CD4-positive, CD25-positive, alpha-beta regulatory T cell (primary cell): ENCODE results near the gene ZMYND19. TPM values are rescaled to one million over a fixed set of nuclear protein-coding genes. Genes with fewer than 3 reads are reported as not detected.
"Not testable (repeated sequence)": the region's sequence is repeated elsewhere in the genome, so short reads cannot be mapped to it uniquely, and the experiment has no call there.

Source experiments
- ATAC-seq, 2 donors: fragments of 150-1000 bp; cut with Tn5 transposase; one replicate each; pipeline ENCODE4 v1.10.0; 2021; ENCODE audit warnings: low read depth in 2 of 2, moderate number of reproducible peaks in 2 of 2, moderate library complexity in 1 of 2
- DNase-seq, 3 donors: peaks; one replicate each; pipeline versions ENCODE4 v3.0.0 to v3.0.0-alpha.2; 2012 to 2022; ENCODE audit warnings: mixed read lengths in 1 of 3
- H3K27ac ChIP-seq: one replicate; pipeline ENCODE4 v1.7.0; 2013; ENCODE audit warnings: mild to moderate bottlenecking, low read length; ENCODE audit not compliant: insufficient read depth, poor library complexity, severe bottlenecking
- H3K27me3 ChIP-seq: one replicate; pipeline ENCODE4 v1.7.0; 2013; ENCODE audit warnings: low read length; ENCODE audit not compliant: control insufficient read depth, insufficient read depth
- H3K36me3 ChIP-seq: one replicate; pipeline ENCODE4 v1.7.0; 2013; ENCODE audit warnings: mild to moderate bottlenecking, low read length, moderate library complexity; ENCODE audit not compliant: control insufficient read depth, insufficient read depth
- H3K4me1 ChIP-seq: 2 replicates; pipeline ENCODE4 v1.7.0; 2013; ENCODE audit warnings: mild to moderate bottlenecking, low read length; ENCODE audit not compliant: insufficient read depth, control insufficient read depth, poor library complexity, severe bottlenecking
- H3K4me3 ChIP-seq: one replicate; pipeline ENCODE4 v1.7.0; 2013; ENCODE audit warnings: low read depth, mild to moderate bottlenecking, low read length, moderate library complexity
- H3K9me3 ChIP-seq, 2 experiments: 1 replicate in 1 of 2; 2 replicates in 1 of 2; pipeline ENCODE4 v1.7.0; 2013; ENCODE audit warnings: low read length in 2 of 2, mild to moderate bottlenecking in 1 of 2, moderate library complexity in 1 of 2; ENCODE audit not compliant: control insufficient read depth in 2 of 2
- H3K27ac Mint-ChIP-seq, 3 donors: one replicate each; pipeline ENCODE4 v1.8.0; 2020 to 2022; ENCODE audit warnings: mild to moderate bottlenecking in 3 of 3, mixed read lengths in 3 of 3, moderate library complexity in 2 of 3
- H3K27me3 Mint-ChIP-seq: one replicate; pipeline ENCODE4 v1.8.0; 2022; ENCODE audit warnings: mild to moderate bottlenecking, mixed read lengths
- H3K36me3 Mint-ChIP-seq: one replicate; pipeline ENCODE4 v1.8.0; 2020; ENCODE audit warnings: mixed read lengths
- H3K4me1 Mint-ChIP-seq, 4 donors: one replicate each; pipeline ENCODE4 v1.8.0; 2020 to 2022; ENCODE audit warnings: mixed read lengths in 4 of 4, mild to moderate bottlenecking in 1 of 4
- H3K4me3 Mint-ChIP-seq, 4 donors: one replicate each; pipeline ENCODE4 v1.8.0; 2020 to 2022; ENCODE audit warnings: mild to moderate bottlenecking in 4 of 4, mixed read lengths in 4 of 4, moderate library complexity in 3 of 4
- H3K9me3 Mint-ChIP-seq, 7 donors: one replicate each; pipeline ENCODE4 v1.8.0; 2020 to 2022; ENCODE audit warnings: mixed read lengths in 7 of 7, mild to moderate bottlenecking in 3 of 7, moderate library complexity in 2 of 7
- polyA plus RNA-seq, 4 donors: library from polyadenylated mRNA; unstranded; fragments of 300-500 nt; fragmentation: Illumina TruSeq; gene quantifications; one replicate each; pipeline ENCODE4 v1.2.3, GENCODE V29; 2021
- total RNA-seq: library from RNA; stranded (reverse); gene quantifications from one replicate; pipeline ENCODE4 v1.2.3, GENCODE V29; 2022

The ZMYND19 gene
- total and polyA plus RNA-seq, 5 donors from 2014 or later = 4.4 to 20.4 (median 5.8) TPM

- ATAC-seq (no peak), DNase-seq (no peak)
- peak overlapping the region in 1 of 3 donors; percentile 76 for H3K27ac Mint-ChIP-seq
- peaks cover 20% of the 10 kb centered on the region for H3K36me3 Mint-ChIP-seq
- no peak overlapping the region for H3K4me3 ChIP-seq
- H3K4me1 ChIP-seq = no peaks in the 10 kb centered on the region
- no peaks in the 10 kb centered on the region for H3K27me3 Mint-ChIP-seq
- no peaks in the 10 kb centered on the region for H3K9me3 ChIP-seq
- peaks cover 0 to 7% (median 3%) of the 10 kb centered on the region in 4 donors for H3K4me1 Mint-ChIP-seq
- peaks cover 25% of the 10 kb centered on the region for H3K36me3 ChIP-seq
- H3K9me3 Mint-ChIP-seq = no peaks in the 10 kb centered on the region
- H3K27ac ChIP-seq = no peak overlapping the region
- H3K27me3 ChIP-seq = no peaks in the 10 kb centered on the region
- H3K4me3 Mint-ChIP-seq = no peak overlapping the region
Observed at GRCh38 chr9:137564134-137564533, 26.2 kb downstream of the ZMYND19 start.

- no peaks in the 10 kb centered on the region for H3K27me3 ChIP-seq
- ATAC-seq (no peak), DNase-seq (no peak)
- peak overlapping the region in 1 of 3 donors; percentile 52 for H3K27ac Mint-ChIP-seq
- no peaks in the 10 kb centered on the region for H3K4me1 ChIP-seq
- no peak overlapping the region for H3K27ac ChIP-seq
- H3K36me3 ChIP-seq = peaks cover 32% of the 10 kb centered on the region
- peaks cover 23% of the 10 kb centered on the region for H3K36me3 Mint-ChIP-seq
- no peaks in the 10 kb centered on the region for H3K27me3 Mint-ChIP-seq
- no peaks in the 10 kb centered on the region for H3K9me3 ChIP-seq
- H3K4me3 Mint-ChIP-seq = no peak overlapping the region
- H3K4me3 ChIP-seq = no peak overlapping the region
- H3K4me1 Mint-ChIP-seq = peaks cover 0 to 7% (median 3%) of the 10 kb centered on the region in 4 donors
- H3K9me3 Mint-ChIP-seq = no peaks in the 10 kb centered on the region
Observed at GRCh38 chr9:137558127-137558526, 32.2 kb downstream of the ZMYND19 start.

GRCh38 chr9:137556069-137556838, 34.1 kb downstream of the ZMYND19 start:
- no peak for ATAC-seq
- H3K4me3 ChIP-seq = no peak overlapping the region
- Mint-ChIP-seq H3K4me3 (no peak overlapping the region), H3K27ac (no peak overlapping the region), H3K27me3 (no peaks in the 10 kb centered on the region), H3K4me1 (peaks cover 0 to 11% (median 5%) of the 10 kb centered on the region in 4 donors), H3K36me3 (peaks cover 17% of the 10 kb centered on the region), H3K9me3 (peaks cover 0 to 2% (median 0%) of the 10 kb centered on the region in 7 donors)
- no peaks in the 10 kb centered on the region for H3K27me3 ChIP-seq
- DNase-seq = no peak
- no peaks in the 10 kb centered on the region for H3K9me3 ChIP-seq
- no peak overlapping the region for H3K27ac ChIP-seq
- peaks cover 5% of the 10 kb centered on the region for H3K4me1 ChIP-seq
- peaks cover 32% of the 10 kb centered on the region for H3K36me3 ChIP-seq

- Histone ChIP-seq H3K27ac (no peak overlapping the region), H3K4me3 (no peak overlapping the region), H3K36me3 (peaks cover 31% of the 10 kb centered on the region), H3K27me3 (no peaks in the 10 kb centered on the region), H3K4me1 (peaks cover 9% of the 10 kb centered on the region), H3K9me3 (no peaks in the 10 kb centered on the region)
- DNase-seq (no peak), ATAC-seq (no peak)
- H3K36me3 Mint-ChIP-seq = peaks cover 17% of the 10 kb centered on the region
- H3K4me3 Mint-ChIP-seq = peak overlapping the region in 1 of 4 donors; percentile 75
- H3K27me3 Mint-ChIP-seq = no peaks in the 10 kb centered on the region
- no peak overlapping the region for H3K27ac Mint-ChIP-seq
- peaks cover 0 to 2% (median 0%) of the 10 kb centered on the region in 7 donors for H3K9me3 Mint-ChIP-seq
- H3K4me1 Mint-ChIP-seq = peaks cover 0 to 11% (median 6%) of the 10 kb centered on the region in 4 donors
Observed at GRCh38 chr9:137555179-137555578, 35.1 kb downstream of the ZMYND19 start.

GRCh38 chr9:137554349-137554748, 36.0 kb downstream of the ZMYND19 start:
- Mint-ChIP-seq H3K4me1 (peaks cover 0 to 18% (median 9%) of the 10 kb centered on the region in 4 donors), H3K27ac (no peak overlapping the region), H3K27me3 (no peaks in the 10 kb centered on the region), H3K36me3 (peaks cover 12% of the 10 kb centered on the region), H3K4me3 (peak overlapping the region in 3 of 4 donors; percentile 39 to 75 (median 61)), H3K9me3 (peaks cover 0 to 2% (median 0%) of the 10 kb centered on the region in 7 donors)
- DNase-seq (no peak), ATAC-seq (no peak)
- H3K27me3 ChIP-seq = no peaks in the 10 kb centered on the region
- no peaks in the 10 kb centered on the region for H3K9me3 ChIP-seq
- H3K4me1 ChIP-seq = peaks cover 15% of the 10 kb centered on the region
- no peak overlapping the region for H3K4me3 ChIP-seq
- H3K36me3 ChIP-seq = peaks cover 27% of the 10 kb centered on the region
- H3K27ac ChIP-seq = no peak overlapping the region

GRCh38 chr9:137553654-137554053, 36.7 kb downstream of the ZMYND19 start:
- not testable (repeated sequence) for H3K9me3 ChIP-seq, H3K27ac ChIP-seq, H3K4me3 ChIP-seq, H3K27me3 Mint-ChIP-seq, H3K27ac Mint-ChIP-seq, ATAC-seq, DNase-seq, H3K9me3 Mint-ChIP-seq, H3K27me3 ChIP-seq
- Mint-ChIP-seq H3K4me3 (peak overlapping the region in 3 of 4 donors; percentile 3 to 55 (median 6)), H3K36me3 (peaks cover 12% of the 10 kb centered on the region), H3K4me1 (peaks cover 0 to 23% (median 9%) of the 10 kb centered on the region in 4 donors)
- Histone ChIP-seq H3K36me3 (peaks cover 27% of the 10 kb centered on the region), H3K4me1 (peaks cover 15% of the 10 kb centered on the region)

GRCh38 chr9:137552022-137552768, 38.1 kb downstream of the ZMYND19 start:
- H3K4me1 Mint-ChIP-seq = peaks cover 0 to 26% (median 11%) of the 10 kb centered on the region in 4 donors
- peaks cover 0 to 2% (median 0%) of the 10 kb centered on the region in 7 donors for H3K9me3 Mint-ChIP-seq
- Histone ChIP-seq H3K36me3 (peaks cover 19% of the 10 kb centered on the region), H3K4me3 (peak overlapping the region; percentile 57), H3K27me3 (no peaks in the 10 kb centered on the region), H3K9me3 (no peaks in the 10 kb centered on the region), H3K27ac (peak overlapping the region; percentile 76), H3K4me1 (peaks cover 15% of the 10 kb centered on the region)
- peaks cover 9% of the 10 kb centered on the region for H3K36me3 Mint-ChIP-seq
- H3K27me3 Mint-ChIP-seq = no peaks in the 10 kb centered on the region
- H3K27ac Mint-ChIP-seq = peak overlapping the region; percentile 85 to 92 (median 85)
- ATAC-seq (no peak), DNase-seq (peak in 2 of 3 donors; percentile 20 to 40)
- H3K4me3 Mint-ChIP-seq = peak overlapping the region; percentile 85 to 90 (median 86)
